Smooth muscle cell (in vitro differentiated cells): Measurements from ENCODE around the gene POLR3GL. TPM values are rescaled to one million over a fixed set of nuclear protein-coding genes. Genes with fewer than 3 reads are reported as not detected.

Experiments used
- DNase-seq: peaks from one replicate; lab custom pipeline; 2025; ENCODE audit not compliant: unreplicated experiment; lab: John Stamatoyannopoulos, UW
- H2AFZ ChIP-seq: fragments of 200-600 bp; sonication (generic); 2 replicates; pipeline ENCODE4 v1.6.0; 2016; ENCODE audit warnings: antibody characterized with exemption, low read depth, mild to moderate bottlenecking
- H3F3A ChIP-seq: fragments of 200-600 bp; sonication (generic); 2 replicates; pipeline ENCODE4 v1.6.0; 2017; ENCODE audit warnings: antibody characterized with exemption, low read depth
- H3K27ac ChIP-seq: fragments of 200-600 bp; sonication (generic); 2 replicates; pipeline ENCODE4 v1.5.1; 2016; ENCODE audit warnings: low read depth, mild to moderate bottlenecking
- H3K27me3 ChIP-seq: fragments of 200-600 bp; sonication (generic); 2 replicates; pipeline ENCODE4 v1.6.1; 2016; ENCODE audit warnings: low read depth, mild to moderate bottlenecking
- H3K36me3 ChIP-seq: fragments of 200-600 bp; sonication (generic); 2 replicates; pipeline ENCODE4 v1.5.1; 2016; ENCODE audit warnings: low read depth
- H3K4me1 ChIP-seq: fragments of 200-600 bp; sonication (generic); 2 replicates; pipeline ENCODE4 v1.5.1; 2016; ENCODE audit warnings: low read depth
- H3K4me2 ChIP-seq: fragments of 200-600 bp; sonication (generic); 2 replicates; pipeline ENCODE4 v1.6.0; 2016; ENCODE audit warnings: mild to moderate bottlenecking
- H3K4me3 ChIP-seq: fragments of 200-600 bp; sonication (generic); 2 replicates; pipeline ENCODE4 v1.5.1; 2016; ENCODE audit warnings: mild to moderate bottlenecking
- H3K79me2 ChIP-seq: fragments of 200-600 bp; sonication (generic); 2 replicates; pipeline ENCODE4 v1.6.0; 2016; ENCODE audit warnings: low read depth, mild to moderate bottlenecking
- H3K9ac ChIP-seq: fragments of 200-600 bp; sonication (generic); 2 replicates; pipeline ENCODE4 v1.6.0; 2016; ENCODE audit warnings: low read depth
- H3K9me3 ChIP-seq: fragments of 200-600 bp; sonication (generic); replicated peaks from 2 replicates; pipeline ENCODE4 v1.5.1; 2016; ENCODE audit warnings: low read depth
- H4K20me1 ChIP-seq: fragments of 200-600 bp; sonication (generic); 2 replicates; pipeline ENCODE4 v1.6.0; 2016; ENCODE audit warnings: low read depth
- WGBS: methylation state at CpG from one replicate; pipeline ENCODE4 v1.1.7; 2016; ENCODE audit warnings: low lambda C conversion rate; 5-methylcytosine and 5-hydroxymethylcytosine counted together
- polyA plus RNA-seq: library from polyadenylated mRNA; unstranded; fragments of >200 nt; fragmentation: Nextera tagmentation; extraction: Ambion mirVana; gene quantifications from 2 replicates; pipeline ENCODE4 v1.2.1, GENCODE V29; 2016
- total RNA-seq: library from RNA; depleted of rRNA; stranded (reverse); fragments of >200 nt; gene quantifications from 2 replicates; pipeline ENCODE4 v1.2.3, GENCODE V29; 2014
- TF ChIP-seq, protein P1 (sequence below): fragments of 200-600 bp; sonication (generic); IDR thresholded peaks from 2 replicates; pipeline ENCODE4 v1.5.1; 2017; ENCODE audit warnings: borderline replicate concordance, mild to moderate bottlenecking, antibody characterized with exemption; ENCODE audit not compliant: insufficient read depth, poor library complexity, severe bottlenecking

POLR3GL gene
- total and polyA plus RNA-seq, 2 experiments from 2014 or later, result 22.2 to 33.6 TPM

DNA sequence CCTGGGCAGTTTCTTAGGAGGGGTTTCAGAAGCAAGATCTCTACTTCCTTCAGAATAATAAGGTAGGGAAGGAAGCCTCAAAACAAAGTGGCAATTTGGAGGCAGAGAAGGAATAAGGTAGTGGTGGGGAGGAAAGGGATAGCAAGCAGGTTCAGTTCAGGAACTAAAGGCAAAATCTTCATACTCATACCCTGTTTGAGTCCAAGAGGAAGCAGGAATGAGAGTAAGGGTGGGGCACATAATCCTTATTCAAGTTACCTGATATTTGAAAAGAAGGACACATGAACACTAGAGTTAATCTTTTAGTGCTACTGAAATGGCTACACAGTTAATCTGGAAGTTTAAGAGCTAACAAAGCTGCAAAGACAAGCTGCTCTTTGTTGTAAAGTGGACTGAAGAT lies 28.8 kb upstream of the POLR3GL start:
- H3K4me1 ChIP-seq, result peaks cover 8% of the 10 kb centered on the region
- no peak for DNase-seq
- no peaks in the 10 kb centered on the region for H3K36me3 ChIP-seq
- no peaks in the 10 kb centered on the region for H3K79me2 ChIP-seq
- no peaks in the 10 kb centered on the region for H3F3A ChIP-seq
- H2AFZ ChIP-seq, result no peak overlapping the region
- no peak overlapping the region for H3K9ac ChIP-seq
- no peak overlapping the region for H3K27ac ChIP-seq
- H3K27me3 ChIP-seq, result no peaks in the 10 kb centered on the region
- H3K4me3 ChIP-seq, result no peak overlapping the region
- H3K4me2 ChIP-seq, result no peak overlapping the region
- no peaks in the 10 kb centered on the region for H4K20me1 ChIP-seq
- TF ChIP-seq, protein P1, sequence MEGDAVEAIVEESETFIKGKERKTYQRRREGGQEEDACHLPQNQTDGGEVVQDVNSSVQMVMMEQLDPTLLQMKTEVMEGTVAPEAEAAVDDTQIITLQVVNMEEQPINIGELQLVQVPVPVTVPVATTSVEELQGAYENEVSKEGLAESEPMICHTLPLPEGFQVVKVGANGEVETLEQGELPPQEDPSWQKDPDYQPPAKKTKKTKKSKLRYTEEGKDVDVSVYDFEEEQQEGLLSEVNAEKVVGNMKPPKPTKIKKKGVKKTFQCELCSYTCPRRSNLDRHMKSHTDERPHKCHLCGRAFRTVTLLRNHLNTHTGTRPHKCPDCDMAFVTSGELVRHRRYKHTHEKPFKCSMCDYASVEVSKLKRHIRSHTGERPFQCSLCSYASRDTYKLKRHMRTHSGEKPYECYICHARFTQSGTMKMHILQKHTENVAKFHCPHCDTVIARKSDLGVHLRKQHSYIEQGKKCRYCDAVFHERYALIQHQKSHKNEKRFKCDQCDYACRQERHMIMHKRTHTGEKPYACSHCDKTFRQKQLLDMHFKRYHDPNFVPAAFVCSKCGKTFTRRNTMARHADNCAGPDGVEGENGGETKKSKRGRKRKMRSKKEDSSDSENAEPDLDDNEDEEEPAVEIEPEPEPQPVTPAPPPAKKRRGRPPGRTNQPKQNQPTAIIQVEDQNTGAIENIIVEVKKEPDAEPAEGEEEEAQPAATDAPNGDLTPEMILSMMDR, result no peak
- no peaks in the 10 kb centered on the region for H3K9me3 ChIP-seq

DNA sequence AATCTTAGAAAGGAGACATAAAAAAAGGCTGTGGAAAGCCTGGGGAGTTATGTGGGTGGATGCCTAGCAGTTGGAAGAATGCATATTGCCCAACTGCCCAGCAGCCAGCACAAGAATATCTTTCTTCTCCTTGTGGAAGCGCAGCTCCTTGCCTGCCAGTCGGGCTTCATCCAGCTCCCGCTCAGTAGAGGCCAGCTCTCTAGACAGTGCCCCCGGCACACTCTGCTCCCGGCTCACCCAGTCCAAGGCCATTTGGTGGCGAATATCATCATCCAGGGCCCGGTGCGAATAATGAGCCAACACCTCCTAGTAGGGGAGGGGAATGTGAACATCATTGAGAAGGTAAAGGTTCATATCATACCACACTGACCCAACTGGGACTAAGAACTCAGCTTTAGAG lies 28.2 kb upstream of the POLR3GL start:
- 89% methylated on average over 8 of the region's 8 CpGs for WGBS
- H3K4me2 ChIP-seq, result no peak overlapping the region
- H3K9me3 ChIP-seq, result no peaks in the 10 kb centered on the region
- H3K4me1 ChIP-seq, result peaks cover 8% of the 10 kb centered on the region
- H3K9ac ChIP-seq, result no peak overlapping the region
- no peaks in the 10 kb centered on the region for H4K20me1 ChIP-seq
- no peak overlapping the region for H2AFZ ChIP-seq
- TF ChIP-seq, protein P1, result no peak
- H3K79me2 ChIP-seq, result no peaks in the 10 kb centered on the region
- no peaks in the 10 kb centered on the region for H3F3A ChIP-seq
- no peaks in the 10 kb centered on the region for H3K36me3 ChIP-seq
- H3K27me3 ChIP-seq, result no peaks in the 10 kb centered on the region
- DNase-seq, result no peak
- no peak overlapping the region for H3K4me3 ChIP-seq
- no peak overlapping the region for H3K27ac ChIP-seq

- TF ChIP-seq, protein P1, result no peak
- no peak overlapping the region for H2AFZ ChIP-seq
- WGBS, result 97% methylated on average over 1 of the region's 1 CpG
- no peak overlapping the region for H3K4me2 ChIP-seq
- no peaks in the 10 kb centered on the region for H3K79me2 ChIP-seq
- no peaks in the 10 kb centered on the region for H3K9me3 ChIP-seq
- no peaks in the 10 kb centered on the region for H3K27me3 ChIP-seq
- H3K4me3 ChIP-seq, result no peak overlapping the region
- H3K9ac ChIP-seq, result no peak overlapping the region
- H3K4me1 ChIP-seq, result peaks cover 4% of the 10 kb centered on the region
- no peaks in the 10 kb centered on the region for H3K36me3 ChIP-seq
- no peaks in the 10 kb centered on the region for H4K20me1 ChIP-seq
- no peak for DNase-seq
- no peaks in the 10 kb centered on the region for H3F3A ChIP-seq
- no peak overlapping the region for H3K27ac ChIP-seq
Measured at GRCh38 chr1:145937436-145937835, 27.1 kb upstream of the POLR3GL start.

DNA sequence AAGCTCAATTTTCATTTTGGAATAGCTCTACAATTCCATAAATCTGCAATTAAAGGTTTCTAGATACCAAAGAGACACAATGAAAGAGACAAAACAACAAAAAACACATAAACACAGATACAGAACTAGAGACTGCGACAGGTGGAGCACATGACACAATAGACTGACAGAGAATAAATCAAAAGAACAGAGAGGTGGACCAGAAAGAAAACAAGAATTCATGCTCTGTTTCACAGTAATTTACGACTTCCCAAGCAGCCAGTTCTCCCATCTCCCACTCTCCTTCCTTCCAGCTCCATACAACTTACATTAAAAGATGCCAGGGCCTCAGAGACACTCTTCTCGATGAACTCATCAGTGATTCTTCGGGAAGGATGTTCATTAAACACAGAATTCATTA lies 22.1 kb upstream of the POLR3GL start:
- Histone ChIP-seq H3K27me3 (no peaks in the 10 kb centered on the region), H3F3A (no peaks in the 10 kb centered on the region), H3K36me3 (no peaks in the 10 kb centered on the region), H2AFZ (no peak overlapping the region), H3K9me3 (no peaks in the 10 kb centered on the region), H3K27ac (no peak overlapping the region), H4K20me1 (peaks cover 7% of the 10 kb centered on the region), H3K4me3 (no peak overlapping the region), H3K9ac (no peak overlapping the region), H3K79me2 (no peaks in the 10 kb centered on the region), H3K4me1 (no peaks in the 10 kb centered on the region), H3K4me2 (no peak overlapping the region)
- WGBS, result 89% methylated on average over 4 of the region's 4 CpGs
- TF ChIP-seq, protein P1, result no peak
- no peak for DNase-seq
